Endothelial cell (in vitro differentiated cells): ENCODE data around the gene ARHGEF11. TPM values are rescaled to one million over a fixed set of nuclear protein-coding genes. Genes with fewer than 3 reads are reported as not detected.

ENCODE experiments used
- DNase-seq: peaks from one replicate; pipeline ENCODE4 v3.0.0; 2021; ENCODE audit warnings: low spot score
- H3K27ac Mint-ChIP-seq: one replicate; pipeline ENCODE4 v1.8.0; 2021; ENCODE audit warnings: mixed read lengths, inconsistent platforms; ENCODE audit not compliant: unreplicated experiment
- H3K27me3 Mint-ChIP-seq: one replicate; pipeline ENCODE4 v1.8.0; 2021; ENCODE audit warnings: mild to moderate bottlenecking, moderate library complexity, mixed read lengths, inconsistent platforms; ENCODE audit not compliant: unreplicated experiment
- H3K36me3 Mint-ChIP-seq: one replicate; pipeline ENCODE4 v1.8.0; 2021; ENCODE audit warnings: mild to moderate bottlenecking, low read depth, mixed read lengths, inconsistent platforms; ENCODE audit not compliant: unreplicated experiment
- H3K4me1 Mint-ChIP-seq: one replicate; pipeline ENCODE4 v1.8.0; 2021; ENCODE audit warnings: mild to moderate bottlenecking, mixed read lengths, inconsistent platforms; ENCODE audit not compliant: unreplicated experiment
- H3K4me3 Mint-ChIP-seq: one replicate; pipeline ENCODE4 v1.8.0; 2021; ENCODE audit warnings: mild to moderate bottlenecking, mixed read lengths, inconsistent platforms; ENCODE audit not compliant: unreplicated experiment
- H3K9me3 Mint-ChIP-seq: one replicate; pipeline ENCODE4 v1.8.0; 2021; ENCODE audit warnings: mixed read lengths, inconsistent platforms; ENCODE audit not compliant: unreplicated experiment
- CTCF ChIP-seq: fragments of 200-600 bp; sonication (generic); IDR thresholded peaks from one replicate; pipeline ENCODE4 v1.5.0; 2021; ENCODE audit warnings: antibody characterized with exemption; ENCODE audit not compliant: unreplicated experiment
- total RNA-seq: library from RNA; stranded (reverse); fragmentation: NEBNext Ultra II Directional; extraction: Animal tissue kit (Norgen Biotek cat#: 25700); gene quantifications from one replicate; pipeline ENCODE4 v1.2.1, GENCODE V29; 2021; ENCODE audit not compliant: unreplicated experiment

ARHGEF11 gene
- total RNA-seq, 1 donor from 2014 or later: 48.4 TPM

- H3K36me3 Mint-ChIP-seq: peaks cover 13% of the 10 kb centered on the region
Measured at GRCh38 chr1:157033357-157033876, 12.1 kb downstream of the ARHGEF11 start.

GRCh38 chr1:157032303-157032702 is 13.2 kb downstream of the ARHGEF11 start:
- Mint-ChIP-seq H3K4me1 (no peaks in the 10 kb centered on the region), H3K27me3 (peaks cover 3% of the 10 kb centered on the region), H3K4me3 (no peak overlapping the region), H3K27ac (peak overlapping the region; percentile 11), H3K9me3 (no peaks in the 10 kb centered on the region), H3K36me3 (peaks cover 13% of the 10 kb centered on the region)
- TF ChIP-seq CTCF: no peak
- no peak for DNase-seq

More at GRCh38 chr1:157033357-157033876, 12.1 kb downstream of the ARHGEF11 start:
- no peak for DNase-seq
- TF ChIP-seq CTCF: no peak
- H3K27me3 Mint-ChIP-seq: peaks cover 3% of the 10 kb centered on the region
- no peak overlapping the region for H3K27ac Mint-ChIP-seq
- no peaks in the 10 kb centered on the region for H3K4me1 Mint-ChIP-seq
- H3K4me3 Mint-ChIP-seq: no peak overlapping the region
- H3K9me3 Mint-ChIP-seq: no peaks in the 10 kb centered on the region

GRCh38 chr1:157030728-157031127 is 14.8 kb downstream of the ARHGEF11 start:
- Mint-ChIP-seq H3K27me3 (peaks cover 4% of the 10 kb centered on the region), H3K4me3 (no peak overlapping the region), H3K27ac (no peak overlapping the region), H3K4me1 (peaks cover 10% of the 10 kb centered on the region), H3K36me3 (peaks cover 13% of the 10 kb centered on the region), H3K9me3 (no peaks in the 10 kb centered on the region)
- no peak for DNase-seq
- TF ChIP-seq CTCF: no peak

GRCh38 chr1:157028674-157029073 is 16.9 kb downstream of the ARHGEF11 start:
- H3K27ac Mint-ChIP-seq: no peak overlapping the region
- H3K27me3 Mint-ChIP-seq: peaks cover 4% of the 10 kb centered on the region
- H3K4me3 Mint-ChIP-seq: no peak overlapping the region
- TF ChIP-seq CTCF: no peak
- H3K9me3 Mint-ChIP-seq: no peaks in the 10 kb centered on the region
- peaks cover 14% of the 10 kb centered on the region for H3K4me1 Mint-ChIP-seq
- DNase-seq: no peak
- peaks cover 27% of the 10 kb centered on the region for H3K36me3 Mint-ChIP-seq

GRCh38 chr1:157025856-157026255 is 19.7 kb downstream of the ARHGEF11 start:
- peaks cover 35% of the 10 kb centered on the region for H3K36me3 Mint-ChIP-seq
- peaks cover 1% of the 10 kb centered on the region for H3K27me3 Mint-ChIP-seq
- TF ChIP-seq CTCF: no peak
- no peak overlapping the region for H3K27ac Mint-ChIP-seq
- no peak for DNase-seq
- H3K4me1 Mint-ChIP-seq: peaks cover 14% of the 10 kb centered on the region
- H3K4me3 Mint-ChIP-seq: no peak overlapping the region
- H3K9me3 Mint-ChIP-seq: no peaks in the 10 kb centered on the region
